ENCODE data around the gene TMEM81. TPM values are rescaled to one million over a fixed set of nuclear protein-coding genes. Genes with fewer than 3 reads are reported as not detected.

TMEM81 gene
- polyA plus RNA-seq, 1 of the 3 experiments (the other 2 are of a cell fraction) = 1.8 TPM

DNA sequence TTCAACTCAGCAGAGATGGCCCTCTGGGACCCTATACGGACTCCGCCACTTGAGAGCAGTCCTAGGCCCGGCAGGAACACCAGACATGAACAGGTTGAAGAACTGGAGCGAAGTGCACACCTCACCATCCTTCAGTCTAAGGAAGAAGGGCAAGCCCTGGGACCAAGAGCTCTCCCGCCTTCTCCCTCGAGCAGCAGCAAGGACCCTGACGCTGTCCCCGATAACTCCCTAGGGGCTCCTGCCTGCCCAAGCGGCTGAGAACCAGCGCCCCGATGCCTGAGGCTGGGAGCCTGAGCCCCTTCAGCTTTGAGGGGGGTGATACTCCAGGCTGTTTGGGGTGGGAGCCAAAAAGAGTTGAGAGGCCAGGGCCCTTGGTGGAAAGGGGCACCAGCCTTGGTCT is 10.2 kb downstream of the TMEM81 start:
- H3K27me3 ChIP-seq (ENCODE audit: insufficient read depth) = no peaks in the 10 kb centered on the region

More for the DNA sequence above, 10.2 kb downstream of the TMEM81 start:
- Histone ChIP-seq H3K36me3 (replicated peaks in 1 of 2; ENCODE audit: control insufficient read depth in 1 of 2, insufficient read depth in 2 of 2, low read length in 1 of 2) (no peaks in the 10 kb centered on the region), H2AFZ (ENCODE audit: low read depth) (no peak overlapping the region), H3K9ac (no peak overlapping the region), H3F3A (replicated peaks; ENCODE audit: insufficient read depth) (no peaks in the 10 kb centered on the region), H3K4me2 (no peak overlapping the region), H3K27ac (ENCODE audit: low read depth in 2 of 2, low read length in 1 of 2) (no peak overlapping the region), H3K9me2 (no peaks in the 10 kb centered on the region), H3K4me3 (ENCODE audit: low read depth in 2 of 2, low read length in 1 of 2) (no peak overlapping the region; a peak in 1 of 4 replicates), H4K20me1 (ENCODE audit: insufficient read depth) (no peaks in the 10 kb centered on the region), H3K4me1 (ENCODE audit: control insufficient read depth in 1 of 2, insufficient read depth in 2 of 2, low read depth in 1 of 2, low read length in 1 of 2) (no peaks in the 10 kb centered on the region; a peak in 1 of 4 replicates), H3K9me3 (no peaks in the 10 kb centered on the region), H3K79me2 (ENCODE audit: insufficient read depth) (no peaks in the 10 kb centered on the region)
- TF ChIP-seq YY1 (IDR thresholded peaks at IDR 0.05; ENCODE audit: low read depth) (no peak), PBX3 (IDR thresholded peaks at IDR 0.05) (no peak), FOXJ3 (CRISPR knock-in tag; IDR thresholded peaks at IDR 0.05) (no peak), NFIC (IDR thresholded peaks at IDR 0.05; ENCODE audit: borderline replicate concordance) (no peak), EZH2phosphoT487 (IDR thresholded peaks at IDR 0.05; ENCODE audit: borderline replicate concordance, low read depth) (no peak), RXRA (IDR thresholded peaks at IDR 0.05; ENCODE audit: borderline replicate concordance, low read depth) (no peak), TCF12 (IDR thresholded peaks at IDR 0.05) (no peak), MXI1 (IDR thresholded peaks at IDR 0.05; ENCODE audit: low read depth, low read length) (no peak), ELF1 (IDR thresholded peaks at IDR 0.05) (no peak), FOSL2 (IDR thresholded peaks at IDR 0.05; ENCODE audit: borderline replicate concordance, low read depth) (no peak), FOXM1 (IDR thresholded peaks at IDR 0.05; ENCODE audit: low read depth) (no peak), NRF1 (IDR thresholded peaks at IDR 0.05; ENCODE audit: low read depth, low read length) (no peak), CHD2 (IDR thresholded peaks at IDR 0.05; ENCODE audit: low read length, partially characterized antibody) (no peak), TAF1 (IDR thresholded peaks at IDR 0.05; ENCODE audit: borderline replicate concordance, low read depth, low read length) (no peak)
- TF ChIP-seq, protein P1, sequence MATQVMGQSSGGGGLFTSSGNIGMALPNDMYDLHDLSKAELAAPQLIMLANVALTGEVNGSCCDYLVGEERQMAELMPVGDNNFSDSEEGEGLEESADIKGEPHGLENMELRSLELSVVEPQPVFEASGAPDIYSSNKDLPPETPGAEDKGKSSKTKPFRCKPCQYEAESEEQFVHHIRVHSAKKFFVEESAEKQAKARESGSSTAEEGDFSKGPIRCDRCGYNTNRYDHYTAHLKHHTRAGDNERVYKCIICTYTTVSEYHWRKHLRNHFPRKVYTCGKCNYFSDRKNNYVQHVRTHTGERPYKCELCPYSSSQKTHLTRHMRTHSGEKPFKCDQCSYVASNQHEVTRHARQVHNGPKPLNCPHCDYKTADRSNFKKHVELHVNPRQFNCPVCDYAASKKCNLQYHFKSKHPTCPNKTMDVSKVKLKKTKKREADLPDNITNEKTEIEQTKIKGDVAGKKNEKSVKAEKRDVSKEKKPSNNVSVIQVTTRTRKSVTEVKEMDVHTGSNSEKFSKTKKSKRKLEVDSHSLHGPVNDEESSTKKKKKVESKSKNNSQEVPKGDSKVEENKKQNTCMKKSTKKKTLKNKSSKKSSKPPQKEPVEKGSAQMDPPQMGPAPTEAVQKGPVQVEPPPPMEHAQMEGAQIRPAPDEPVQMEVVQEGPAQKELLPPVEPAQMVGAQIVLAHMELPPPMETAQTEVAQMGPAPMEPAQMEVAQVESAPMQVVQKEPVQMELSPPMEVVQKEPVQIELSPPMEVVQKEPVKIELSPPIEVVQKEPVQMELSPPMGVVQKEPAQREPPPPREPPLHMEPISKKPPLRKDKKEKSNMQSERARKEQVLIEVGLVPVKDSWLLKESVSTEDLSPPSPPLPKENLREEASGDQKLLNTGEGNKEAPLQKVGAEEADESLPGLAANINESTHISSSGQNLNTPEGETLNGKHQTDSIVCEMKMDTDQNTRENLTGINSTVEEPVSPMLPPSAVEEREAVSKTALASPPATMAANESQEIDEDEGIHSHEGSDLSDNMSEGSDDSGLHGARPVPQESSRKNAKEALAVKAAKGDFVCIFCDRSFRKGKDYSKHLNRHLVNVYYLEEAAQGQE (IDR thresholded peaks at IDR 0.05; ENCODE audit: low read depth, low read length) = no peak
- TF ChIP-seq, protein P2, sequence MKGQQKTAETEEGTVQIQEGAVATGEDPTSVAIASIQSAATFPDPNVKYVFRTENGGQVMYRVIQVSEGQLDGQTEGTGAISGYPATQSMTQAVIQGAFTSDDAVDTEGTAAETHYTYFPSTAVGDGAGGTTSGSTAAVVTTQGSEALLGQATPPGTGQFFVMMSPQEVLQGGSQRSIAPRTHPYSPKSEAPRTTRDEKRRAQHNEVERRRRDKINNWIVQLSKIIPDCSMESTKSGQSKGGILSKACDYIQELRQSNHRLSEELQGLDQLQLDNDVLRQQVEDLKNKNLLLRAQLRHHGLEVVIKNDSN (IDR thresholded peaks at IDR 0.05; ENCODE audit: borderline replicate concordance, low read depth) = no peak
- TF ChIP-seq, protein P3, sequence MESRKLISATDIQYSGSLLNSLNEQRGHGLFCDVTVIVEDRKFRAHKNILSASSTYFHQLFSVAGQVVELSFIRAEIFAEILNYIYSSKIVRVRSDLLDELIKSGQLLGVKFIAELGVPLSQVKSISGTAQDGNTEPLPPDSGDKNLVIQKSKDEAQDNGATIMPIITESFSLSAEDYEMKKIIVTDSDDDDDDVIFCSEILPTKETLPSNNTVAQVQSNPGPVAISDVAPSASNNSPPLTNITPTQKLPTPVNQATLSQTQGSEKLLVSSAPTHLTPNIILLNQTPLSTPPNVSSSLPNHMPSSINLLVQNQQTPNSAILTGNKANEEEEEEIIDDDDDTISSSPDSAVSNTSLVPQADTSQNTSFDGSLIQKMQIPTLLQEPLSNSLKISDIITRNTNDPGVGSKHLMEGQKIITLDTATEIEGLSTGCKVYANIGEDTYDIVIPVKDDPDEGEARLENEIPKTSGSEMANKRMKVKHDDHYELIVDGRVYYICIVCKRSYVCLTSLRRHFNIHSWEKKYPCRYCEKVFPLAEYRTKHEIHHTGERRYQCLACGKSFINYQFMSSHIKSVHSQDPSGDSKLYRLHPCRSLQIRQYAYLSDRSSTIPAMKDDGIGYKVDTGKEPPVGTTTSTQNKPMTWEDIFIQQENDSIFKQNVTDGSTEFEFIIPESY (IDR thresholded peaks at IDR 0.05; ENCODE audit: borderline replicate concordance, low read depth) = no peak
- WGBS (ENCODE audit: low lambda C conversion rate) = 96% methylated on average over 5 of the region's 11 CpGs
- CTCF ChIA-PET = interaction anchor here (0.9 to 6.2 kb wide), 3 partner anchors 12 to 182 kb away, joined by 4 to 58 read pairs (median 45); no protein-coding TSS in a partner anchor
- no peak for DNase-seq
- POLR2A ChIA-PET = no interaction called here

Measured in SK-N-SH (cell line).